Breast epithelium (tissue), 4 donors: ENCODE data around the gene GOLGA8N. TPM values are rescaled to one million over a fixed set of nuclear protein-coding genes. Genes with fewer than 3 reads are reported as not detected.
"Not testable (repeated sequence)": the region's sequence is repeated elsewhere in the genome, so short reads cannot be mapped to it uniquely, and the experiment has no call there.

Source experiments
- DNase-seq, 2 donors: peaks; one replicate each; pipeline ENCODE4 v3.0.0-alpha.2; 2019; ENCODE audit warnings: low spot score in 2 of 2
- H3K27ac ChIP-seq, 2 donors: fragments of 200-600 bp; sonication (generic) in 1 of 2; one replicate each; pipeline ENCODE4 v1.5.1; 2016 to 2019; ENCODE audit warnings: mild to moderate bottlenecking in 1 of 2
- H3K27me3 ChIP-seq, 2 donors: fragments of 200-600 bp; sonication (generic) in 1 of 2; one replicate each; pipeline versions ENCODE4 v1.5.1 to v1.6.0; 2017 to 2019; ENCODE audit warnings: control low read depth in 1 of 2, mild to moderate bottlenecking in 1 of 2
- H3K36me3 ChIP-seq: fragments of 200-600 bp; one replicate; pipeline ENCODE4 v1.5.1; 2019
- H3K4me1 ChIP-seq, 2 donors: fragments of 200-600 bp; sonication (generic); one replicate each; pipeline ENCODE4 v1.5.1; 2016 to 2019; ENCODE audit warnings: control low read depth in 1 of 2
- H3K4me3 ChIP-seq, 3 donors: fragments of 200-600 bp; sonication (generic); 1 replicate in 2 of 3; 2 replicates in 1 of 3; pipeline ENCODE4 v1.5.1; 2016 to 2019; ENCODE audit warnings: mild to moderate bottlenecking in 3 of 3, moderate library complexity in 2 of 3
- H3K9me3 ChIP-seq, 2 donors: fragments of 200-600 bp; sonication (generic) in 1 of 2; one replicate each; pipeline ENCODE4 v1.5.1; 2016 to 2019; ENCODE audit warnings: control low read depth in 1 of 2
- intact Hi-C: fragments of 100-400 bp; cut with DNase I; formaldehyde crosslinking; loops from one replicate; pipeline ENCODE4 v1.15.1; 2023; ENCODE audit warnings: low total_unique reads
- total RNA-seq, 3 donors: library from RNA; depleted of rRNA; stranded (reverse); fragments of >200 nt; gene quantifications; one replicate each; pipeline ENCODE4 v1.1.0, GENCODE V29; 2016

Gene GOLGA8N
- total RNA-seq = 10 to 100 TPM in 2 of 3 donors, 1 to 10 TPM in 1; 9.4 to 13.9 (median 12.1) TPM

DNA sequence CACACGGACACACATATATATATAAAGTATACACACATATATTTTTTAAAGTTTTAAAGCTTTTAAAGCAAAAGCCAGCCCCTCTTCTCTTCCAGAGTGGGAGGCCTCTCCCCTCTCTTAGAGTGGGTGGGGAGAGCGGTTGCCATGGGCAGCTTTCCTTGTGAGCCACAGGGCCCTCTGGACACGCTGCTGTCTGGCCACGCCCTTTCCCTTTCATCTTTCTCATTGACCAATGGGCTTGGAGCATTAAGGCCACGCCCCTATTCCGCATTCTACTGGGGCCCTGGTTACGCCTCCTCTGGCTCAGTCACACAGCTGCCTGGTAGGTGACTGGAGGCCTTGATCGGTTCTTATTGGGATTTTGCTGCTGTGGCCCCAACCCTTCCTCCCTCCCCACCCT is at the start of gene GOLGA8N:
TSS of gene GOLGA8N (plus strand) at position 306 of the 400 bp plus-strand sequence.
- H3K4me1 ChIP-seq, H3K9me3 ChIP-seq, H3K4me3 ChIP-seq, H3K27ac ChIP-seq, intact Hi-C loops, DNase-seq, H3K27me3 ChIP-seq, H3K36me3 ChIP-seq: not testable (repeated sequence)

DNA sequence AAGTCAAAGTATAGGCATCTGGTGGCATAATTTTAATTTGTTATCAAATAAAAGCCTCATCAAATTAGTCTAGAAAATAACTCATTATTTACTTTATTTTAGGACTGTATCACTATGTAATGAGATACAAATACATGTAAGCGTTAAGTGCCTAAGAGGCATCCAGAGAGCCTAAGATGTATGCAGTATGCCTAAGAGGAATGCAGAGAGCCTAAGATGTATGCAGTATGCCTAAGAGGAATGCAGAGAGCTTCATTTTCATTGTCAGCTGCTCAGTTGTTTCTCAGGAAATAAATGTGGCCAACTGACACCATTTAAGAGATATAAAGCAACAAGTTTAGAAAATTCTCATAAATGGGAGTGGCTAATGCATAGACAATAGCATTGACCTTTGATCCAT is 49.8 kb upstream of the GOLGA8N start:
- H3K4me1 ChIP-seq, intact Hi-C loops, H3K36me3 ChIP-seq, H3K9me3 ChIP-seq, H3K4me3 ChIP-seq, DNase-seq, H3K27ac ChIP-seq, H3K27me3 ChIP-seq: not testable (repeated sequence)

DNA sequence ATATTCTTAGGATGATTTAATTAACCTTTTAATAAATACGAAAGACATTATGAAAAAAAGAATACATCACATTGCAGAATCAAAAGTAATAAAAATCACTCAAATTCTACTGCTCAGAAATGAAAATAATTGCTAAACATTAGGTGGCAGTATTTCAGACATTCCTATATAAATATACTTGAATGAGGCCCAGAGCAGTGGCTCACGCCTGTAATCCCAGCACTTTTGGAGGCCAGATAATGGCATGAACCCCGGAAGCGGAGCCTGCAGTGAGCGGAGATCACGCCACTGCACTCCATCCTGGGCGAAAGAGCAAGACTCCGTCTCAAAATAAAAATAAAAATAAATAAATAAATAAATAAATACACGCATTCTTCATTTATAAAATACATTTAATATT is 48.1 kb upstream of the GOLGA8N start:
- H3K9me3 ChIP-seq, H3K4me3 ChIP-seq, H3K36me3 ChIP-seq, H3K4me1 ChIP-seq, intact Hi-C loops, DNase-seq, H3K27me3 ChIP-seq, H3K27ac ChIP-seq: not testable (repeated sequence)

DNA sequence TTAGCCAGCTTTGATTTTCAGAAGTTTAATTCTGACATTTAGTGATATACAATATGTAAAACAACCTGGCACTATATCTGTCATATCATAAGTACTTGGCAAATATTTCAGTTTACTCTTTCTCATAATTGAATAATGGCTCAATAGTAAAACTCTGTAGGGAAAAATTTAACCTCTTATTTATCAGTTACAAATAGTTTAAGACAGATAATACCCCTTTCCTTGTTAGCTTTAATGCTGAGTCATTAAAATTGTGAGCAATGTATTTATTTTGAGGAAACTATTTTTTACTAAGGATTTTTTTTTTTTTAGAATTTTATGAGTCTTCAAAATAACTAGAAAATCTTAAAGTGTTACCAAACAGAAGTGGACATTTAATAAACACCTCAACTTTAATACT is 38.7 kb upstream of the GOLGA8N start:
- H3K36me3 ChIP-seq, H3K4me3 ChIP-seq, DNase-seq, H3K9me3 ChIP-seq, H3K4me1 ChIP-seq, H3K27ac ChIP-seq, intact Hi-C loops, H3K27me3 ChIP-seq: not testable (repeated sequence)

DNA sequence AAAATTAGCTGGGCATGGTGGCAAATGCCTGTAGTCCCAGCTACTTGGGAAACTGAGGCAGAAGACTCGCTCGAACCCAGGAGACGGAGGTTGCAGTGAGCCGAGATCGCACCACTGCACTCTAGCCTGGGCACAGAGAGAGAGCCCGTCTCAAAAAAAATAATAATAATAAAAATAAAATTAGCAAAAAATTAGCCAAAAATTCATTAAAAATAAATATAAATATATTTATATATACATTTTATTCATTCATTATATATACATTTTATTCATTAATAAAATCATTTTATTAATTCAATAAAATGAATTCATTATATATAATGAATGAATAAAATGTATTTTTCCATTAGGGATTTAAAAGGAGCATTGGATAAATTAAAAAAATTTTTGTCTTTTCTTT is 31.1 kb upstream of the GOLGA8N start:
- H3K4me3 ChIP-seq, H3K4me1 ChIP-seq, H3K9me3 ChIP-seq, H3K36me3 ChIP-seq, H3K27ac ChIP-seq, H3K27me3 ChIP-seq, intact Hi-C loops, DNase-seq: not testable (repeated sequence)

DNA sequence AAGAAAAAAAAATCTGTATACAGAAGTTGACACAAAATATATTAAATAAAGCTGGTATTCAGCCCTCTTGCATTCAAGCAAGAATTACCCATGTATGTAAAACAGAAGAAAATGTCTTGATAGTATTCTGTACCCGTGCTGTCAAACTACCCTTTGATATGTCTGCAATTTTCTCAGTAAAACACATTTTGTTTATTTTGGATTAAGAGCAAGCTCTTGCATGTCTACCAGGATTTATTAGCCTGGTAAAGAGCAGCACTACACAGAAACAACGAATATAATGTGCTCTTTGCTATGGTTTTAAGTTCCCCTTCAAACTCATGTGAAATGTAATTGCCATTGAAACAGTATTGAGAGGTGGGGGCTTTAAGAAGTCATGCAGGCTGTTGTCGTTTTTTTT is 24.3 kb upstream of the GOLGA8N start:
- H3K27ac ChIP-seq, H3K9me3 ChIP-seq, H3K27me3 ChIP-seq, intact Hi-C loops, DNase-seq, H3K36me3 ChIP-seq, H3K4me3 ChIP-seq, H3K4me1 ChIP-seq: not testable (repeated sequence)

DNA sequence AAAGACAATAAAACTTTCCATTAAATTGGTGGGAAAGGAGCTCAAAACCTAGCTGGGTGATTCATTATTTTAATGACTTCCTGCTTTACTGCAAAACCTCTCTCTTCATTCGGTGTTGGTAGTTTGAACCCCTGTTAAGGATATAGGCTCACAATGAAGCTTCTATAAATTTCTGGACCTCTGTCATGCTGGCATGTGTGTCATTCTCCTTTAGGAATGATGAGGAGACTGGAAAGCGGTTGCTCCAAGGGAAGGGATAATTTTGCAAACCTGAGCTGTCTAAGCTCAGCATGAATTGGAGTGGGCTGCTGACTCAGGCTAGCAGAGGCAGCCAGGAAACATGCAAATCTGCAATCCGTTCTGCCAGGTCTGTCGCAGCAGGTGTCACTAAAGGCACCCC is 14.8 kb upstream of the GOLGA8N start:
- H3K4me3 ChIP-seq, H3K9me3 ChIP-seq, H3K36me3 ChIP-seq, DNase-seq, H3K4me1 ChIP-seq, H3K27ac ChIP-seq, intact Hi-C loops, H3K27me3 ChIP-seq: not testable (repeated sequence)

DNA sequence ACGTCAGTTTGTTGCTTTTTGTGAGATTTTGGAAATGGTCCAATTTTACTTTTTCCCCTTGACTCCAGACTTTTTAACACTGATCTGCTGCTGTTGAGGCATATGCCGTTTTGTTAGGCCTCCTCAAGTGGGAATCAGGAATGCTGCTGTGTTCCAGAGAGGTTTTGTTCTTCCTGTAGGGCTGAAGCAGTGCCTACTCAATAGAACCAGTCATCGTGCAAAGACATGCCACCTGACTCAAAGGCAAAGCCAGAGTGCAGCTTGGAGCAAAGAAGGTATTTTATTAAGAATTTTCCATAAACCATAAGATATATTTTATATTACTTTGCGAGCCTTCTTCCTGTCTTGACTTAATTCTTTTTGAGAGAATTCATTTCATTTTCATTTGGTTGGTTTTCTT is 7.4 kb upstream of the GOLGA8N start:
- H3K4me1 ChIP-seq, H3K27me3 ChIP-seq, intact Hi-C loops, H3K9me3 ChIP-seq, H3K27ac ChIP-seq, DNase-seq, H3K36me3 ChIP-seq, H3K4me3 ChIP-seq: not testable (repeated sequence)

DNA sequence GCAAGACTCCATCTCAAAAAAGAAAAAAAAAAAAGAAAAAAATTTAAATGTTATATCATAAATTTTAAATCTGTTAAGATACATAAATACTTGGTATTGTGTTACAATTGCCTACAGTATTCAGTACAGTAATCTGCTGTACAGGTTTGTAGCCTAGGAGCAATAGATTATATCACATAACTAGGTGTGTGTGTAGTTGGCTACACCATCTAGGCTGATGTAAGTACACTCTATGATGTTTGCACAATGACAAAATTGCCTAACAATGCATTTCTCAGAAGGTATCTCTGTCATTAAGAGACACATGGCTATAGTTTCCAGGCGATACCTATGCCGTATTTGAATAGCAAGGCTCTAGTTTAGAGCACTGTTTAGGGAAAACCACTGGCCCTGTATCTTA is 16.3 kb downstream of the GOLGA8N start:
- H3K36me3 ChIP-seq, H3K4me1 ChIP-seq, DNase-seq, H3K4me3 ChIP-seq, H3K27ac ChIP-seq, H3K9me3 ChIP-seq, intact Hi-C loops, H3K27me3 ChIP-seq: not testable (repeated sequence)

DNA sequence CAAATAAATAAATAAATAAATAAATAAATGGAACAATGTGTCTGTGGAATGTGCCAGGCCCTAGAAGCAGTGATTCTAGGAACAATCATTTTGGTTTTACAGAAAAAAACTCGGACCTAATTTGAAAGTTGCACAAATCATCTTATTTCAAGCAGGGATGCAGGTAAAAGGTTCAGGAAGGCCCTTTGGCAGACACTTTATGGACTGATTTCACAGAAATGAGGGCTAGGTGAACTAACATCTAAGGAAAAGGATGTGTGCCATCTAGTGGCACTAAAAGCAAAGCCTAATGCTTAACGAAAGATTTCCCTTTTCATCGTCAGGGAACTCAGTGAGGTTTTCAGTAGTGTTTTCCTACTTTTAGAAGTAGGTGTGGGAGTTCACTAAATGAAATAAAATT is 17.5 kb downstream of the GOLGA8N start:
- H3K4me1 ChIP-seq, H3K27me3 ChIP-seq, DNase-seq, H3K4me3 ChIP-seq, H3K36me3 ChIP-seq, H3K27ac ChIP-seq, H3K9me3 ChIP-seq, intact Hi-C loops: not testable (repeated sequence)

DNA sequence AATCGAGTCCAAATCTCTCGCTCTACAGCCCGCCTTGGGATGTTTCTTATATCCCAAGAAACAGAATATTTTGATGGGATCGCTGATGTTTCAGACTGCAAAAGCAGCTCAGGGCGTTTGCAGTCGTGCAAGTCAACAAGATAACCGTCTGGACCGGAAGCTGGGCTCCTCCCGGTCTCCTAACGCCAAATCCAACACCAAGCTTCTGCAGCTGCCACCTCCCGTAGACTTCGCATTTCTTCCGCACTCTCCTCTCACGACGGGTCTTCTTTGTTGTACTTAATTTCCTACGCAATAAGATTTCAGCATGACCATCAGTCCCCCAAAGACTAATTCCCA is 21.4 kb downstream of the GOLGA8N start:
- intact Hi-C loops = not testable (repeated sequence)
- peak overlapping the region; percentile 80 to 84 for H3K27ac ChIP-seq

More for the DNA sequence above, 21.4 kb downstream of the GOLGA8N start:
- H3K4me1 ChIP-seq, DNase-seq, H3K36me3 ChIP-seq, H3K27me3 ChIP-seq, H3K9me3 ChIP-seq: not testable (repeated sequence)
- peak overlapping the region; percentile 45 to 70 (median 54) for H3K4me3 ChIP-seq
